NAMALWA (cell line): ENCODE measurements around the gene CCPG1.
A peak's percentile ranks its signal among the peaks of the same experiment; 100 is the strongest.

ENCODE experiments used
- DNase-seq: peaks from one replicate; pipeline ENCODE4 v3.0.0-alpha.2; 2015; ENCODE audit warnings: low spot score

CCPG1 gene

DNA sequence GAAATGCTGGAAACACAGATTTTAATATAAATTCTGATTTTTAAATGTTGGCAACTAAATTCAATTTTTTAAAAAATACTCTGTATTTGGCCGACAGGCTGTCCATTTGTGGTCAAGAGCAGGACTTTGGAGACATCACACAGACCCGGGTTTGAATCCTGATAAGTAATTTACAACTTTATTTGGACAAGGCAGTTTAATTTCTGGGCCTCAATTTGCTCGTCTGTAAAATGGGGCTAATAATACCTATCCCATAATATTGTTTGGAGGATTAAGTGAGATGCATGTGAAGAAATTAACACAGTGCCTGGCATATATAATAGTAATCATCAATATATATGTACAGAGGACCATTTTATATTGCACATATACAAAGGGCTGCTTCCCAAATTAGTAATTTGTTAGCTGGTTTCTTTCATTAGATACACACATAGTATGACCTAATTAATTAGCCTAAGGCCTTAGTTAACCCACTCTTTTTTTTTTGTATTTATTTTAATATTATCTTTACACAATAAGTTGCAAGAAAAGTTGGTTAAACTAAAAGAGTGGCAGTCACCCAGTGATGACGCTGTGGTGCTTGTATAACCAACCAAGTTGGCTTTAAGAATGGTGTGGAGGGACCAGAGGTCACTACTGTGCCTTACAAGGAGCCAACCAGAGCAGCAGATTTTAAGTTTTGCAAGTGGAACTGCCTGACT lies 88.5 kb downstream of the CCPG1 start:
- DNase-seq = peak; percentile 67

DNA sequence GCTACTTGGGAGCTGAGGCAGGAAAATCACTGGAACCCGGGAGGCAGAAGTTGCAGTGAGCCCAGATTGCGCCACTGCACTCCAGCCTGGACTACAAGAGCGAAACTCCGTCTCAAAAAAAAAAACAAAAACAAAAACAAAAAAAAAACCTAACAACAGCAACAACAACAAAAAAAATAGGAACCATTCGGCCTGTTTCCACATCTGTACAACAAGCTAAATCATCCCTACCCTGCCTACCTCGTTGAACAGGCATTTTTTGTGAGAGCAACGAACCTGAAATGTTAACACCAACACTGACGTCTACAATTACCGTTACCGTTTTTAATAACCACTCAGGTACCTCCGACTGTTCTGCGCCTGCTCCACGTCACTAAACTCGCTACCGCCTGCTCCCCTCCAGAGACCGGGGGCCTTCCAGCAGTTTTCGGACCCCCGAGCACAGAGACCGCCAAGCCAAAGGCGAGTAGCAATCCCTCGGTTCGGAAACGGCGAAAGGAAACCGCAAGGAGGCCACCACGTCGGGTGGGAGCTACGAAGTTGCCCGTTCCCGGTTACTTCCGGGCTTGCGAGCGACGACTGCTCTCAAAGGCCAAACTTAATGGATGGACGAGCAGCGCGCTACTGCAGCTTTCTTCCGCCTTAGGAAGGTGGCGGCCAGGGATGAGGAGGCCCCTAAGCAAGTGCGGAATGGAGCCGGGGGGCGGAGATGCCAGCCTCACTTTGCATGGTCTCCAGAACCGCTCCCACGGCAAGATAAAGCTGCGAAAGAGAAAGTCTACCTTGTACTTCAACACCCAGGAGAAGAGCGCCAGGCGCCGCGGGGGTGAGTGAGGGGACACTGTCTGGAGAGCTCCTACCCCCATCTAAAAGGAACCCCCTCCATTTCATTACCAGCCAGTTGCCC lies 89.3 kb downstream of the CCPG1 start, which contains the start of the genes PIGB and PIGBOS1:
TSS of gene PIGB (plus strand) at position 635 of the 907 bp plus-strand sequence. CDS start at position 664, 29 bp downstream.
TSS of gene PIGBOS1 (minus strand) at position 536 of the 907 bp plus-strand sequence. CDS start 1,331 bp downstream, outside the sequence.
- DNase-seq = peak; percentile 93
